Activated CD4-positive, alpha-beta T cell treated with anti-CD3 and anti-CD28 coated beads, Interleukin-2, amount 50 U/mL, for 1 hour (primary cell): ENCODE data around the gene FGF18.

Experiments used
- DNase-seq: peaks from one replicate; pipeline ENCODE4 v3.0.0-alpha.2; 2020

Gene FGF18

GRCh38 chr5:171445644-171446516 is 26.4 kb downstream of the FGF18 start:
- no peak for DNase-seq

DNA sequence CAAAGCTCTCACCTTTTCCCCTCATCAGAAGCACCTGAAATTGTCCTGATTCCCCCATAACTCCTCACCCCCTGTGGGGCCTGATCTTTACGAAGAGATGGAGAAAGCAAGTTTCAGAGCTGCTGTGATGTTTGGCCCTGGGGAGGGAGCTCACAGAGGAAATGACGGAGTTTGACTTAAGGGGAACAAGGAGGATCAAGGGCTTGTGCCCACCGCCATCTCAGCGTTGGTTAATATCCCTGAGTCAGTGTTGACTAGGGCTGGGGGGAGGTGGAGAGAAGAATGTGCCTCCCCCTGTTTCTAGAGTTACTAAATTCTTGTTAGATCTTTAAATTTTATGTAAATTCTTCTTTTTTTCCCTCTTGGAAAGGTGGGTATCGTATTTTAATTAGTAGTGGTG is 27.8 kb downstream of the FGF18 start:
- no peak for DNase-seq

GRCh38 chr5:171449426-171449825 is 30.0 kb downstream of the FGF18 start:
- DNase-seq, result no peak

- peak; percentile 4 for DNase-seq
These were observed 31.2 kb downstream of the FGF18 start for GRCh38 chr5:171450423-171451331.

DNA sequence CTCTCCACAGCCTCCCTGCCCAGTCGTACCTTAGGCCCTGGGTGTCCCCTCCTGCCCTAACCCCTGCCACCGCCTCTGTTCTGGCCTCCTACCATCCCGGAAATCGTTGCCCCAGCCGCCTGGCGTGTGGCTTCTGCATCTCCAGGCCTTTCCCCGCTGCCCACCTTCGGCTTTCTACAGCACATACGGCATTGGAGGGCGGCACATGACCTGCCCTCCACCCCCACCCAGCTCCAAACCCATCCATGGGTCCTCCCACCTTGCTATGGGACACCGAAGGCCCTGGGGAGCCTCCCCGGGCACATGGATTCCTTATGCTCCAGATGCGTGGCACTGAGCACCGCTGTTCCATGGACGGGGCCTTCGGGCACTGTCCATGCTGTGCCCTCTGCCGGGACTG is 32.0 kb downstream of the FGF18 start:
- no peak for DNase-seq

DNA sequence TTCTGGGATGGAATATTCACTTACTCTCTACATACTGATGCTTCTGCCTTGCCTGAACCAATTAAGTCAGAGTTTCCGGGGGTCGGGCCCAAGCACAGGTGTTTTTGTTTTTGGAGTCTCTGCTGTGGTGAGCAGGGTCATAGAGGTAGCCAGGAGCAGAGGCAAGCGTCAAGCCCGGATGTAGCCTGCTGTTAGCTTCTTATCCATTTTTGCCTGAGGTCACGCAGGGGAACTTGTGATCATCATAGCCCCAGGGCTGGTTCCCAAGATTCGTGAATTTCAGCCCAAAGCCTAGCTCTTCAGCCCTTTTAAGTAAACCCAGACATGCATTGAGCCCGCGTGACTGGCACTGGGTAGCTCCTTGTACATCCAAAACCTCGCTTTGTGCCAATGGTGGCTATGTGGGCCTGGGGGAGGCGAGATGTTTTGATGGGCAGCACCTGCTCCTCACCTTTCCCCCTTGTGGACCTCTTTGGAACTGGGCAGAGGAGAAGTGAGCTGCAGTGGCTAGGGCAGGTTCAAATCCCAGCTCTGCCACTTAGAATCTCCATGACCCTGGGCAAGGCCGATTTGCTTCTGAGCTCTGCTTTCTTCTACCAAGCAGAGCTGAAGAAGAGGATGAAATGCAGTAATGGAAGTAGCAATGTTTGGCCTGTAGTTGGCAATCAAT is 33.7 kb downstream of the FGF18 start:
- DNase-seq, result no peak

DNA sequence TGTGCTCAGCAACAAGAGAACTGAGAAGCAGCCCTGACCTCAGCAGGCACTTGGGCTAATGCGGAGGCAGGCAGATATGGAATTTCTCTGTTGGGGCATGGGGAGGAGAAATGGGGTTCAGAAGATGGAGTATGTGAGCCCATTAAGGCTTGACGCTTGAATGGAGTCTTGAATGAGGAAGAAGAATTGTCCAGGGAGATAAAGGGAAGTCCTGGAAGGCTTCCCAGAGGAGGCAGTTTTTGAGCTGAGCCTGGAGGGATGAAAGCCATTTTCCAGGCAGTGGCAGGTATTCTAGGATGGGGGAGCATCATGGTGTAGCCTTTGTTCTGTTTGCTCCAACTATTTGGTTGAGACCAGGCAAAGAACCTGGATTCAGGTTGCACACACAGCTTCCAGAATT is 34.5 kb downstream of the FGF18 start:
- DNase-seq, result no peak

DNA sequence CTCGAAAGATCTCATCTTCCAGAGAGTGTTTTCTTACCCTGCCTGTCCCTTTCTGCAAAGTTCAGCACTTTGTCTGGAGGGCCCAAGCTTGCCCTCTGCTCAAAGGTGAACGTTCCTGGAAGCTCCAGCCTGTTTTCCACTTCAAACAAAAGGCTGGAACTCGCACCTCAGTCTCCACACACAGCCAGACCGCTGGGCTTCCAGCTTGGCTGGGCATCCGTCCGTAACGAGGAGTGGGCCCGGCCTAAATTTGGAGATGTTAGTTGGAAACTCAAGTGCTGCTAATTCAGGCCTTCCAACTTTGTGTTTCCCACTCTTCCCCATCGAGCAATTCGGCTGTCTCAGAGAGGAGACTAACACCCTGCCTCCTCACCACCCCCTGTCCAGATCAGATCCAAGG is 35.1 kb downstream of the FGF18 start:
- no peak for DNase-seq

DNA sequence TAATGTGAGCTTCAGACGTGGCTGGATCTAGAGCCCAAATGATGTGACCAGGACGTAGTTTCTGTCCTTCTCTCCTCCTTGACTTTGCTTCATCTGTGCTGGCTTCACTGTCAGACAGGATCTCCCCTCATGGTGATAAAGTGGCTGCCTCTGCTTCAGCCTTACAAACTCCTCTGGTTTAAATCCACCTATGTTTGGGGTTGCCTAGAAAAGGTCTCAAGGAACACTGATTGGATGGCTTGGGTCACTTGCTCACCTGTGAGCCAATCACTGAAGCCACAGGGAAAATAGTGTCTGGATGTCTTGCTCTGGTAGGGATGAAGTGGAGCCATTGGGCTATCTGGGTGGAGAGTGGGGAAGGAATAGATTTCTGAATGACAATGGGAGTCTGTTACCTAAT is 36.1 kb downstream of the FGF18 start:
- DNase-seq, result no peak

DNA sequence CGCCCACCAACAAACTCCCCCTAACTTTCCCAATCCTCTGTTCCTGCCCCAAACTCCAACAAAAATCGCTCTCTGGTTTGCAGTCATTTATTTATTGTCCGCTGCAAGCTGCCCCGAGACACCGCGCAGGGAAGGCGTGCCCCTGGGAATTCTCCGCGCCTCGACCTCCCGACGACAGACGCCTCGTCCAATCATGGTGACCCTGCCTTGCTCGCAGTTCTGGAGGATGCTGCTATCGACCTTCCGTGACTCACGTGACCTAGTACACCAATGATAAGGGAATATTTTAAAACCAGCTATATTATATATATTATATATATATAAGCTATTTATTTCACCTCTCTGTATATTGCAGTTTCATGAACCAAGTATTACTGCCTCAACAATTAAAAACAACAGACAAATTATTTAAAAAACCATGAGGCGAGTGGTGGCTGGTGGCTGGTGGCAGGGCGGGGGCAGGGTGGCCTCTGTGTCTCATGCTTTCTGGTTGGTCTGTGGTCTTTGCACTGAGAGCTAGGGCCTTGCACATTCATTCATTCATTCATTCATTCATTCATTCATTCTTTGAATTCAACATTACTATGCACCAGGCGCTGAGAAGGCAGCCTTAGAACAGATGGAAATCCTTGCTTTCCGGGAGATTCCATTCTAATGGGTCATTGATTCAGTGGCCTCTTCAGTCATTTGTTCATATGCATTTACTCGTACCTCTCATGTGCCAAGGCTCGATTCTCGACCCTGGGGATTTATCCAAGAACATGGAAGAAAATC is 37.9 kb downstream of the FGF18 start:
- DNase-seq, result no peak

- no peak for DNase-seq
These were observed 40.4 kb downstream of the FGF18 start for GRCh38 chr5:171459839-171460238.

- DNase-seq, result no peak
These were observed 42.9 kb downstream of the FGF18 start for GRCh38 chr5:171462136-171462927.

DNA sequence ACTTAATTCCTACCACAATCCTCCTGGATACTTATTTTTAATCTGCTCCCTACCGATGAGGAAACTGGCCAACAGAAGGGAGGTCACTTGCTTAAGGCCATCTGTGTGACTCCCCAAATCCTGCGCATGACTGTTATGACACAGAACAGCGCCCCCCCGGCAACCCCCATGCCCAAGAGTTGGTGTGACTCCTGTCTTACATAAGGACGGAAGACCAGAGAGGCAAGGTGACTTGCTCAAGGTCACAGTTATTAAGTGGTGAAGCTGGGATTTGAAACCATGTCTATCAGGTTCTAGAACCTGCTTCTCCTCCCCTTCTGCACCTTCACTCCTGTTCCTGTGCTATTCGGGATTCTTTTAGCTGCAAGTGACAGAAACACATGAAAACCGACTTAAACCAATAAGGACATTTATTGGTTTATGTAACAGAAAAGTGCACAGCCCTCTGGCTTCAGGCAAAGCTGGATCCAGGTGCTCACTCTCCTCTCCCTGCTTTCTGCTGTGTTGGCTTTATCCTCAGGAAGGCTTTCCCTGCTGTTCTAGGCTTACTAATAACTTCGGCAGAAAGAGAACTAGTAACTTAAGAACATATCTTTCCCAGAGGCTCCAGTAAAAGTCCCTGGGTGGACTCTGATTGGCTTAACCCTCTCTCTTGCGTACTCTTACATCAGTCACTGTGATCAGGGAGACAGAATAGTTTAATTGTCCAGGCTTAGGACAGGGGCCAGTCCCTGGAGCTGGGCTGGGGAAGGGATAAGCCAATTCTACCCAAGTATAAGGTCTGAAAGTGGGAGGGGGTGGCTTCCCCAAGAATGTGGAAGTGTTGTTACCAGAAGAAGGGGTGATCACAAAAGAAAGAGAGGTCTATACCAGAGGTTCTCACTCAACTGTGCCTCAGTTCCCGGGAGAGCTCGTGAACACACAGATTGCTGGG is 43.7 kb downstream of the FGF18 start:
- DNase-seq, result no peak

DNA sequence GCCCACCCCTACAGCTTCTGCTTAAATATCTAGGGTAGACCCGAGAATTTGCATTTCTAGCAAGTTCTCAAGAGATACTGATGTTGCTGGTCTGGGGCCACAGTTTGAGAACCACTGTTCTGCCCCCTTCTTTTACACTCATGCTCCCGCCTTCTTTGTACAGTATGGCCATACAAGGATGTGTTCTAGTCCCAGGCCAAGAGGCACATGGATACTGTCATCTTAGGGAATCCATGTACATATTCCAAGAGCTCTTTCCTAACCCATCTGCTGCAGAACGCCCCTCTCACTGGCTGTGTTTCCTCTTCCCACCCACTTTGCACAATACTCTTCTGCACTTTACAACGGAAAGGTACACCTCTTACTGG is 44.4 kb downstream of the FGF18 start:
- no peak for DNase-seq

GRCh38 chr5:171464829-171465228 is 45.4 kb downstream of the FGF18 start:
- DNase-seq, result no peak

DNA sequence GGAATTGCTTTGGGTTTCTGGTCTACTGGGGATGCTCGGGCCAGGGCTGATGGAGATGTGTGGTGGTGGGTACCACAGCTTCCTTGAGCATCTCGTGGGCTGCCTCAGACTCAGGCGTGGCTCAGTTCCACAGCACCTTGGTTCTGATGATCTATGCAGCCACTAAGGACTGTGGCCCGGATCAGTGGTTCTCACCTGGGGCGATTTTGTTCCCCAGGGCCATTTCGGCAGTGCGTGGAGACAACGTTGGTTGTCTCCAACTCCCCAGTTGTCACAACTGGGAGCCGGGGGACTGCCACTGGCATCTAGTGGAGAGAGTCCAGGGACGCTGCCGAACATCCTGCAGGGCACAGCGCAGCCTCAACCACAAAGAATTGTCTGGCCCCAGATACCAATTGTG is 47.7 kb downstream of the FGF18 start:
- DNase-seq, result no peak

DNA sequence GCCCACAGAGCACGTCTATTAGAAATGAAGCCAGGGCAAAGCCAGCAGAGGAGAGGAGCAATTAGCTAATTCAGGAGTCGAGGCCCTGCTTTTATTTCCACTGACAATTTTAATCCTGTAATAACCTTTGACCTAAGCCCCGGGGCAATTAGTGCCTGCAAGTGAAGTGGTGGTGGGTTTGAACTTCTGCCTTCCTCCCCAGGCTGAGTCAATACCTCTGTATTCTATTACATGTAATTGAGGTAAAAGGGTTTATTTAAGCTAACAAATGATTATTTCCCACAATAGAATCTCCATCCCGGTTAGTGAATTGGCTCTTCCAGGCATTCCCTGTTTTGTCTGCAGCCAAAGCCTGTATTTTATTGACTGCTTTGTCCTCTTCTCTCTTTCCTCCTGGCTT is 49.9 kb downstream of the FGF18 start:
- DNase-seq, result no peak

DNA sequence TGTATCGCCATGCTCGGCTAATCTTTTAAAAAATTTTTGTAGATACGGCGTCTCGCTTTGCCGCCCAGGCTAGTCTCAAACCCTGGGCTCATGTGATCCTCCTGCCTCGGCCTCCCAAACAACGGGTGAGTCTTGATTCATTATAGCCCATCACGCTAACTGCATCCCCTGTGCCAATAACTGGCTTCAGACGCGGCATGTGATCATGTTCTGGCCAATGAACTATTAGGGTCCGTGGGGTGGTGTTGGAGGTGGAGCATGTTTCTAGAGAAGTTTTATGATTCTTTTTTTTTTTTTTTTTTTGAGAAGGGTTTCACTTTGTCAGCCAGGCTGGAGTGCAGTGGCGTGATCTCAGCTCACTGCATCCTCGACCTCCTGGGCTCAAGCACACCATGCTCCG is 51.0 kb downstream of the FGF18 start:
- no peak for DNase-seq

- DNase-seq, result no peak
These were observed 54.9 kb downstream of the FGF18 start for GRCh38 chr5:171474230-171474813.

DNA sequence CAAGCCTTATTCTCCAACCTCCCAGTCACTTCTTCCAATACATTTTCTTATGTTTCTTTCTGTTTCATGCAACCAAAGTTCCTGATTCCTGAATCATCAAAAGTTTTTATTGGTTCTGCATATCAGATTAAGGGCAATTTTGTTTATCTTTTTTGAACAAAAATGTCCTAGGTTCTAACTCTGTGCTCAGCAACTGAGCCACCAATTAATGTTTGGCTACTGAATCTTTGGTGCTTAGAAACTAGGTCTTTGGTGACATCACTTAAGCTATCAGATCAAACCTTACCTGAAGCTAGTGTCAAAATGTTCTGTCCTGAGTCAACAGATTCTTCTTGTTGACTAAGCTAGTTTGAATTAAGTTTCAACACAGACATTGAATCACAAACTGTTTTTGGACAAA is 56.1 kb downstream of the FGF18 start:
- no peak for DNase-seq
